ENCODE measurements around the gene MCOLN2. TPM values are rescaled to one million over a fixed set of nuclear protein-coding genes. Genes with fewer than 3 reads are reported as not detected.

The MCOLN2 gene
- total RNA-seq, 2 experiments from 2014 or later = 104 to 188 TPM

- CTCF ChIA-PET (ENCODE audit: unreplicated experiment) = no interaction called here
- intact Hi-C loops (cut with micrococcal nuclease; ENCODE audit: unreplicated experiment) = no loop called here
- TF ChIP-seq EZH2phosphoT487 (IDR thresholded peaks at IDR 0.05; ENCODE audit: borderline replicate concordance, low read depth, low read length) (no peak), CTCF (conservative IDR thresholded peaks at IDR 0.05; ENCODE audit: low read length) (no peak)
Observed at GRCh38 chr1:84968865-84969264, 28.0 kb downstream of the MCOLN2 start.

GRCh38 chr1:84968101-84968500 is 28.8 kb downstream of the MCOLN2 start:
- peaks cover 73% of the 10 kb centered on the region for H3K36me3 ChIP-seq (ENCODE audit: insufficient read depth, low read length)
- ChIA-PET CTCF (ENCODE audit: unreplicated experiment) (no interaction called here), POLR2A (interaction anchor here (1.8 kb wide), 2 partner anchors 8 to 9 kb away, joined by 4 read pairs; no protein-coding TSS in a partner anchor)
- H3K9me2 ChIP-seq (ENCODE audit: insufficient read depth, low read length) = no peaks in the 10 kb centered on the region
- H2AFZ ChIP-seq (ENCODE audit: low read length) = no peak overlapping the region
- no peak overlapping the region for H3K27ac ChIP-seq (ENCODE audit: low read depth, low read length, poor library complexity, severe bottlenecking)
- intact Hi-C loops (cut with micrococcal nuclease; ENCODE audit: unreplicated experiment) = no loop called here
- peaks cover 35% of the 10 kb centered on the region; the same call in 1 of the 2 replicates for H3K79me2 ChIP-seq (ENCODE audit: insufficient read depth, low read depth, low read length)
- no peak overlapping the region for H3K4me3 ChIP-seq (ENCODE audit: low read depth, low read length, poor library complexity, severe bottlenecking)
- peaks cover 1% of the 10 kb centered on the region; the same call in 1 of the 2 replicates for H4K20me1 ChIP-seq (ENCODE audit: insufficient read depth, low read length)
- no TSS peak for BruUV-seq (replicated peaks)
- TF ChIP-seq CTCF (conservative IDR thresholded peaks at IDR 0.05; ENCODE audit: low read length) (no peak), EZH2phosphoT487 (IDR thresholded peaks at IDR 0.05; ENCODE audit: borderline replicate concordance, low read depth, low read length) (no peak)
- H3K9me3 ChIP-seq (ENCODE audit: low read length) = no peaks in the 10 kb centered on the region
- H3K4me2 ChIP-seq (ENCODE audit: low read length) = no peak overlapping the region
- DNase-seq (ENCODE audit: low spot score) = no peak
- H3K4me1 ChIP-seq (ENCODE audit: insufficient read depth, low read length, poor library complexity, severe bottlenecking) = peaks cover 18% of the 10 kb centered on the region

More at GRCh38 chr1:84968865-84969264, 28.0 kb downstream of the MCOLN2 start:
- POLR2A ChIA-PET = interaction anchor here (1.8 kb wide), 2 partner anchors 9 to 10 kb away, joined by 4 read pairs; no protein-coding TSS in a partner anchor
- Histone ChIP-seq H3K9me3 (ENCODE audit: low read length) (no peaks in the 10 kb centered on the region), H2AFZ (ENCODE audit: low read length) (no peak overlapping the region), H3K36me3 (ENCODE audit: insufficient read depth, low read length) (peaks cover 68% of the 10 kb centered on the region), H3K79me2 (ENCODE audit: insufficient read depth, low read depth, low read length) (peaks cover 42% of the 10 kb centered on the region; the same call in 1 of the 2 replicates), H3K27ac (ENCODE audit: low read depth, low read length, poor library complexity, severe bottlenecking) (no peak overlapping the region), H3K4me1 (ENCODE audit: insufficient read depth, low read length, poor library complexity, severe bottlenecking) (peaks cover 26% of the 10 kb centered on the region), H4K20me1 (ENCODE audit: insufficient read depth, low read length) (peaks cover 5% of the 10 kb centered on the region; the same call in 1 of the 2 replicates), H3K4me2 (ENCODE audit: low read length) (no peak overlapping the region), H3K4me3 (ENCODE audit: low read depth, low read length, poor library complexity, severe bottlenecking) (no peak overlapping the region), H3K9me2 (ENCODE audit: insufficient read depth, low read length) (no peaks in the 10 kb centered on the region)
- no TSS peak for BruUV-seq (replicated peaks)
- no peak for DNase-seq (ENCODE audit: low spot score)

- no peak overlapping the region for H3K27ac ChIP-seq (ENCODE audit: low read depth, low read length, poor library complexity, severe bottlenecking)
- H3K4me2 ChIP-seq (ENCODE audit: low read length) = no peak overlapping the region
- H2AFZ ChIP-seq (ENCODE audit: low read length) = no peak overlapping the region
- TF ChIP-seq CTCF (conservative IDR thresholded peaks at IDR 0.05; ENCODE audit: low read length) = no peak
- TF ChIP-seq EZH2phosphoT487 (IDR thresholded peaks at IDR 0.05; ENCODE audit: borderline replicate concordance, low read depth, low read length) = no peak
- no peaks in the 10 kb centered on the region for H3K9me2 ChIP-seq (ENCODE audit: insufficient read depth, low read length)
- no TSS peak for BruUV-seq (replicated peaks)
- no peaks in the 10 kb centered on the region for H3K9me3 ChIP-seq (ENCODE audit: low read length)
- H3K36me3 ChIP-seq (ENCODE audit: insufficient read depth, low read length) = peaks cover 74% of the 10 kb centered on the region
- intact Hi-C loops (cut with micrococcal nuclease; ENCODE audit: unreplicated experiment) = no loop called here
- no peaks in the 10 kb centered on the region for H4K20me1 ChIP-seq (ENCODE audit: insufficient read depth, low read length)
- ChIA-PET POLR2A (interaction anchor here (0.7 to 1.0 kb wide), 3 partner anchors 11 to 759 kb away, joined by 3 to 5 read pairs (median 3); no protein-coding TSS in a partner anchor), CTCF (ENCODE audit: unreplicated experiment) (no interaction called here)
- H3K79me2 ChIP-seq (ENCODE audit: insufficient read depth, low read depth, low read length) = peaks cover 30% of the 10 kb centered on the region; the same call in 1 of the 2 replicates
- no peak overlapping the region for H3K4me3 ChIP-seq (ENCODE audit: low read depth, low read length, poor library complexity, severe bottlenecking)
- H3K4me1 ChIP-seq (ENCODE audit: insufficient read depth, low read length, poor library complexity, severe bottlenecking) = peaks cover 14% of the 10 kb centered on the region
- DNase-seq (ENCODE audit: low spot score) = no peak
Observed at GRCh38 chr1:84967666-84968065, 29.2 kb downstream of the MCOLN2 start.
